ENCODE data around the gene AMIGO3. TPM values are rescaled to one million over a fixed set of nuclear protein-coding genes. Genes with fewer than 3 reads are reported as not detected.

AMIGO3 gene
- total and polyA plus RNA-seq, 2 donors (not counting 1 experiment from before 2014, with no cell fraction given), result 11.1 TPM; not detected in 1

GRCh38 chr3:49723296-49723627 is 3.8 kb upstream of the AMIGO3 start:
- under 1% methylated on average over 19 of the region's 20 CpGs for WGBS (ENCODE audit: insufficient coverage)
- H3K4me2 ChIP-seq (replicated peaks; ENCODE audit: low read depth, low read length, poor library complexity, severe bottlenecking), result peak overlapping the region; percentile 97
- H3K9me3 Mint-ChIP-seq (ENCODE audit: insufficient read depth), result no peaks in the 10 kb centered on the region
- peaks cover 4% of the 10 kb centered on the region for H3K79me2 ChIP-seq (ENCODE audit: control insufficient read depth, insufficient read depth, low read length)
- ChIA-PET POLR2A (interaction anchor here (0.5 to 2.1 kb wide), 5 partner anchors 8 to 92 kb away, joined by 3 to 7 read pairs (median 5); partner anchors contain the start of genes INKA1 and IP6K1), CTCF (interaction anchor here (1.1 kb wide), 1 partner anchor 183 kb away, joined by 4 read pairs; no protein-coding TSS in a partner anchor)
- no peaks in the 10 kb centered on the region for H4K20me1 ChIP-seq (ENCODE audit: control insufficient read depth, insufficient read depth, low read length, poor library complexity, severe bottlenecking)
- no peaks in the 10 kb centered on the region for H3K27me3 Mint-ChIP-seq
- peaks cover 0 to 43% of the 10 kb centered on the region in 2 experiments for H3K36me3 ChIP-seq (replicated peaks in 1 of 2; ENCODE audit: control extremely low read depth in 1 of 2, control insufficient read depth in 1 of 2, extremely low read depth in 1 of 2, insufficient read depth in 2 of 2, low read length in 1 of 2)
- no peaks in the 10 kb centered on the region for H3K27me3 ChIP-seq (replicated peaks in 1 of 4; ENCODE audit: control extremely low read depth in 1 of 4, control insufficient read depth in 3 of 4, insufficient read depth in 4 of 4, low read length in 3 of 4)
- peak overlapping the region; percentile 98 for H3K9ac ChIP-seq (ENCODE audit: low read length)
- H3K27ac ChIP-seq (ENCODE audit: low read length in 2 of 2), result peak overlapping the region; percentile 94 to 100
- peaks cover 64% of the 10 kb centered on the region for H3K4me1 Mint-ChIP-seq
- peak overlapping the region; percentile 96 for H3K4me3 Mint-ChIP-seq
- TF ChIP-seq EZH2 (IDR thresholded peaks at IDR 0.05; ENCODE audit: borderline replicate concordance, insufficient read depth, low read depth, low read length, poor library complexity, severe bottlenecking), result no peak
- TF ChIP-seq CTCF (IDR thresholded peaks at IDR 0.05), result no peak
- peak overlapping the region; percentile 97 for H3K27ac Mint-ChIP-seq
- peaks cover 32 to 66% of the 10 kb centered on the region in 2 donors for H3K4me1 ChIP-seq (ENCODE audit: control insufficient read depth in 2 of 2, insufficient read depth in 2 of 2, low read length in 2 of 2)
- peak overlapping the region; percentile 63 to 99 (median 92) for H3K4me3 ChIP-seq (ENCODE audit: control extremely low read depth in 1 of 5, extremely low read depth in 1 of 5, insufficient read depth in 1 of 5, low read depth in 2 of 5, low read length in 4 of 5)
- no peak for ATAC-seq (ENCODE audit: low read depth)
- peak; percentile 78 for DNase-seq
- intact Hi-C loops (cut with micrococcal nuclease), result no loop called here
- H2AFZ ChIP-seq (ENCODE audit: insufficient read depth, low read depth, low read length, poor library complexity, severe bottlenecking), result peak overlapping the region; percentile 53
- no peaks in the 10 kb centered on the region for H3K9me3 ChIP-seq (ENCODE audit: control extremely low read depth in 1 of 3, control insufficient read depth in 2 of 3, insufficient read depth in 1 of 3, low read length in 2 of 3)

GRCh38 chr3:49722896-49723295 is 3.4 kb upstream of the AMIGO3 start:
- H3K27ac Mint-ChIP-seq, result peak overlapping the region; percentile 97
- H3K4me1 Mint-ChIP-seq, result peaks cover 64% of the 10 kb centered on the region
- ATAC-seq (ENCODE audit: low read depth) (no peak), DNase-seq (no peak)
- CTCF ChIA-PET, result no interaction called here
- Histone ChIP-seq H3K79me2 (ENCODE audit: control insufficient read depth, insufficient read depth, low read length) (peaks cover 4% of the 10 kb centered on the region), H3K27ac (ENCODE audit: low read length in 2 of 2) (peak overlapping the region; percentile 94 to 100), H3K4me1 (ENCODE audit: control insufficient read depth in 2 of 2, insufficient read depth in 2 of 2, low read length in 2 of 2) (peaks cover 32 to 67% of the 10 kb centered on the region in 2 donors), H3K36me3 (replicated peaks in 1 of 2; ENCODE audit: control extremely low read depth in 1 of 2, control insufficient read depth in 1 of 2, extremely low read depth in 1 of 2, insufficient read depth in 2 of 2, low read length in 1 of 2) (peaks cover 0 to 41% of the 10 kb centered on the region in 2 experiments), H3K9me3 (ENCODE audit: control extremely low read depth in 1 of 3, control insufficient read depth in 2 of 3, insufficient read depth in 1 of 3, low read length in 2 of 3) (no peaks in the 10 kb centered on the region), H3K9ac (ENCODE audit: low read length) (peak overlapping the region; percentile 98), H3K27me3 (replicated peaks in 1 of 4; ENCODE audit: control extremely low read depth in 1 of 4, control insufficient read depth in 3 of 4, insufficient read depth in 4 of 4, low read length in 3 of 4) (no peaks in the 10 kb centered on the region), H3K4me3 (ENCODE audit: control extremely low read depth in 1 of 5, extremely low read depth in 1 of 5, insufficient read depth in 1 of 5, low read depth in 2 of 5, low read length in 4 of 5) (peak overlapping the region in 4 of 5 experiments; percentile 70 to 99 (median 92)), H4K20me1 (ENCODE audit: control insufficient read depth, insufficient read depth, low read length, poor library complexity, severe bottlenecking) (no peaks in the 10 kb centered on the region), H3K4me2 (replicated peaks; ENCODE audit: low read depth, low read length, poor library complexity, severe bottlenecking) (peak overlapping the region; percentile 97), H2AFZ (ENCODE audit: insufficient read depth, low read depth, low read length, poor library complexity, severe bottlenecking) (peak overlapping the region; percentile 53)
- peak overlapping the region; percentile 96 for H3K4me3 Mint-ChIP-seq
- TF ChIP-seq CTCF (IDR thresholded peaks at IDR 0.05), result no peak
- TF ChIP-seq EZH2 (IDR thresholded peaks at IDR 0.05; ENCODE audit: borderline replicate concordance, insufficient read depth, low read depth, low read length, poor library complexity, severe bottlenecking), result no peak
- intact Hi-C loops (cut with micrococcal nuclease), result no loop called here
- 88% methylated on average over 6 of the region's 8 CpGs for WGBS (ENCODE audit: insufficient coverage)
- no peaks in the 10 kb centered on the region for H3K9me3 Mint-ChIP-seq (ENCODE audit: insufficient read depth)
- POLR2A ChIA-PET, result interaction anchor here (0.7 kb wide), 1 partner anchor 63 kb away, joined by 3 read pairs; the partner anchor contains the start of gene IP6K1
- H3K27me3 Mint-ChIP-seq, result no peaks in the 10 kb centered on the region

All from B cell (primary cell).